COLO829 (cell line): Measurements from ENCODE around the gene TLR9.

Source experiments
- DNase-seq: peaks from one replicate; pipeline ENCODE4 v3.0.0; 2012; ENCODE audit warnings: low spot score

Gene TLR9

GRCh38 chr3:52246728-52247408 is 21.4 kb upstream of the TLR9 start:
- no peak for DNase-seq

- DNase-seq: no peak
Observed at GRCh38 chr3:52246264-52246620, 20.8 kb upstream of the TLR9 start.

GRCh38 chr3:52245322-52246263 is 20.1 kb upstream of the TLR9 start, which contains the start of gene PPM1M:
PPM1M (plus strand) TSS chr3:52245759; CDS start chr3:52245825, 66 bp downstream.
- DNase-seq: no peak

- DNase-seq: peak; percentile 65
Observed at GRCh38 chr3:52243791-52244628, 18.6 kb upstream of the TLR9 start.

GRCh38 chr3:52242039-52242438 is 16.6 kb upstream of the TLR9 start:
- no peak for DNase-seq

- no peak for DNase-seq
Observed at GRCh38 chr3:52240886-52241370, 15.5 kb upstream of the TLR9 start.

GRCh38 chr3:52240059-52240885 is 14.8 kb upstream of the TLR9 start:
- peak; percentile 88 for DNase-seq

GRCh38 chr3:52238761-52239701 is 13.6 kb upstream of the TLR9 start, which contains the start of gene TWF2:
TWF2 (minus strand) TSS chr3:52239158; CDS start chr3:52239016, 142 bp downstream.
- peak; percentile 96 for DNase-seq

GRCh38 chr3:52238193-52238760 is 12.8 kb upstream of the TLR9 start:
- DNase-seq: no peak

- DNase-seq: peak; percentile 96
Observed at GRCh38 chr3:52237657-52238172, 12.3 kb upstream of the TLR9 start.

GRCh38 chr3:52237006-52237656 is 11.7 kb upstream of the TLR9 start:
- DNase-seq: no peak

- no peak for DNase-seq
Observed at GRCh38 chr3:52236424-52236886, 11.0 kb upstream of the TLR9 start.

GRCh38 chr3:52234516-52235447 is 9.3 kb upstream of the TLR9 start:
- DNase-seq: no peak

GRCh38 chr3:52233968-52234367 is 8.5 kb upstream of the TLR9 start:
- no peak for DNase-seq

- DNase-seq: no peak
Observed at GRCh38 chr3:52233108-52233591, 7.7 kb upstream of the TLR9 start.

- no peak for DNase-seq
Observed at GRCh38 chr3:52232279-52233107, 7.0 kb upstream of the TLR9 start.
